Glutamatergic neuron (in vitro differentiated cells): ENCODE measurements around the gene ANP32E. TPM values are rescaled to one million over a fixed set of nuclear protein-coding genes. Genes with fewer than 3 reads are reported as not detected.
A peak's percentile ranks its signal among the peaks of the same experiment; 100 is the strongest.

Experiments
- DNase-seq: peaks from one replicate; pipeline ENCODE4 v3.0.0; 2022
- H3K27ac Mint-ChIP-seq: one replicate; pipeline ENCODE4 v1.8.0; 2020; ENCODE audit warnings: mild to moderate bottlenecking, mixed read lengths, inconsistent platforms; ENCODE audit not compliant: unreplicated experiment
- H3K27me3 Mint-ChIP-seq: one replicate; pipeline ENCODE4 v1.8.0; 2020; ENCODE audit warnings: mild to moderate bottlenecking, moderate library complexity, mixed read lengths, inconsistent platforms; ENCODE audit not compliant: unreplicated experiment
- H3K36me3 Mint-ChIP-seq: one replicate; pipeline ENCODE4 v1.8.0; 2020; ENCODE audit warnings: mild to moderate bottlenecking, mixed read lengths, inconsistent platforms; ENCODE audit not compliant: unreplicated experiment
- H3K4me1 Mint-ChIP-seq: one replicate; pipeline ENCODE4 v1.8.0; 2020; ENCODE audit warnings: mild to moderate bottlenecking, low read depth, mixed read lengths, inconsistent platforms; ENCODE audit not compliant: unreplicated experiment
- H3K4me3 Mint-ChIP-seq: one replicate; pipeline ENCODE4 v1.8.0; 2020; ENCODE audit warnings: mild to moderate bottlenecking, mixed read lengths, inconsistent platforms; ENCODE audit not compliant: unreplicated experiment
- H3K9me3 Mint-ChIP-seq: one replicate; pipeline ENCODE4 v1.8.0; 2020; ENCODE audit warnings: mild to moderate bottlenecking, moderate library complexity, mixed read lengths, inconsistent platforms; ENCODE audit not compliant: unreplicated experiment
- CTCF ChIP-seq: fragments of 200-600 bp; sonication (generic); IDR thresholded peaks from one replicate; pipeline ENCODE4 v1.5.0; 2021; ENCODE audit not compliant: partially characterized antibody, unreplicated experiment
- total RNA-seq: library from RNA; stranded (reverse); fragmentation: NEBNext Ultra II Directional; extraction: Animal tissue kit (Norgen Biotek cat#: 25700); gene quantifications from one replicate; pipeline ENCODE4 v1.2.1, GENCODE V29; 2021; ENCODE audit not compliant: unreplicated experiment

ANP32E gene
- total RNA-seq, 1 donor from 2014 or later: 24.3 TPM

- no peak for TF ChIP-seq CTCF
- Mint-ChIP-seq H3K27ac (peak within 1 kb of the TSS; percentile 86), H3K4me3 (peak within 1 kb of the TSS; percentile 76), H3K36me3 (no peaks in the 10 kb centered on the region), H3K4me1 (peaks cover 32% of the 10 kb centered on the region), H3K27me3 (peaks cover 4% of the 10 kb centered on the region), H3K9me3 (peaks cover 6% of the 10 kb centered on the region)
- DNase-seq: no peak
Observed at GRCh38 chr1:150257624-150258585, 22.0 kb upstream of the ANP32E start, which contains the start of gene CA14. CA14 (plus strand) TSS chr1:150257774; CDS start chr1:150258129, 355 bp downstream.

- H3K27ac Mint-ChIP-seq: peak overlapping the region; percentile 86
- peaks cover 6% of the 10 kb centered on the region for H3K9me3 Mint-ChIP-seq
- H3K27me3 Mint-ChIP-seq: peaks cover 4% of the 10 kb centered on the region
- H3K4me3 Mint-ChIP-seq: peak overlapping the region; percentile 76
- peak; percentile 54 for DNase-seq
- TF ChIP-seq CTCF: no peak
- H3K36me3 Mint-ChIP-seq: no peaks in the 10 kb centered on the region
- peaks cover 32% of the 10 kb centered on the region for H3K4me1 Mint-ChIP-seq
Observed at GRCh38 chr1:150256554-150257341, 20.8 kb upstream of the ANP32E start.

- no peak for DNase-seq
- Mint-ChIP-seq H3K27me3 (peaks cover 4% of the 10 kb centered on the region), H3K4me3 (peak overlapping the region; percentile 76), H3K9me3 (peaks cover 6% of the 10 kb centered on the region), H3K27ac (peak overlapping the region; percentile 86), H3K4me1 (peaks cover 32% of the 10 kb centered on the region), H3K36me3 (no peaks in the 10 kb centered on the region)
- TF ChIP-seq CTCF: no peak
Observed at GRCh38 chr1:150256198-150256553, 20.3 kb upstream of the ANP32E start.

GRCh38 chr1:150249936-150250335, 14.0 kb upstream of the ANP32E start:
- Mint-ChIP-seq H3K4me3 (no peak overlapping the region), H3K9me3 (no peaks in the 10 kb centered on the region), H3K36me3 (no peaks in the 10 kb centered on the region), H3K27me3 (no peaks in the 10 kb centered on the region), H3K4me1 (no peaks in the 10 kb centered on the region), H3K27ac (no peak overlapping the region)
- no peak for DNase-seq
- TF ChIP-seq CTCF: no peak
